Activated T-cell treated with anti-CD3 and anti-CD28 coated beads for 24 hours (primary cell): ENCODE measurements around the gene STK33.

Experiments used
- DNase-seq: peaks from one replicate; pipeline ENCODE4 v3.0.0-alpha.2; 2020; ENCODE audit warnings: low read depth

STK33 gene

GRCh38 chr11:8593935-8594909 lies at the start of gene STK33:
Gene STK33 (minus strand): TSS chr11:8594228. CDS start chr11:8474905, 119,323 bp downstream.
- DNase-seq: peak; percentile 29

DNA sequence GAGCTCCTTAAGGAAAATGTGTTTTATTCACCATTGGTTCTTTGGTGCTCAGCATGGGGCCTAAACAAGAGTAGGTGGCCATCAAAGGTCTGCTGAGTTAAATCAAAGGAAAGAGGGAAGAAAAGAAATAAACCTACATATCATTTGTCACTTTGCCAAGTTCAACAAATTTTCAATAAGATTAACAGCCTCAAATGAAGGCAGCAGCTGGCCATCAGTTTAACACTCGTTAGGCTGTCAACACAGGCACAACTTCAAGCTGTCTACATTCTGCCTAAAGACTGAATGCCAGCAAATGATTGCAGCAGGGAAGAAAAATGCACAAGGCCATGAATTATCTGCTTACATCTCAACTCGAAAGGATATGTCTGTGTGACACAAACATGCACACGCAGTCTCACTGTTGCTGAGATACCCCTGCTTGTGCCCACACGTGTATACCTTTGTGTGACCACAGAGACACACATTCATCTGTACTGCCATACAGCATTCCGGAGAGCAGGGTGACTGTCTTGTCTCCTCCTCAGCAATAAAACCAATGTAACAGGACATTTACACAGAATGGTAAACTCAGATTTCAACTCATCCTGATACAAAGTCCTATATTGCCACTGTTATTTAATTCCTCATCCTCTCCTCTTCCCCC lies 48.3 kb upstream of the STK33 start:
- no peak for DNase-seq

DNA sequence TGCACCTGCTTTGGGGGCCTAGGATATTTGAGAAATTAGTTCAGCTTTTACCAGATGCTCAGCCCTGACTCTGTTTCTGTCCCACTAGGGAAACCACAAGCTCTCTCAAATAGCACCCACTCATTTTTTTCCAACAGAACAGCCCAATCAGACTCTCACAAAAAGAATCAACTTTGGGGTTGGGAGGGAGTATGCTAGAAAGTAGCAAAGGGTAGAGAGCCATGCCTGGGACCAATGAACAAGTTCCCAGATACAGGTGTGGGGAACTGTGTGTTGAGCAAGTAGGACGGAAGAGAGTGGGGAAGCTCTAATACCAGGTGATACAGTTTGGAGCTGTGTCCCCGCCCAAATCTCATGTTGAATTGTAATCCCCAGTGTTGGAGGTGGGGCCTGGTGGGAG lies 47.3 kb upstream of the STK33 start:
- DNase-seq: no peak

DNA sequence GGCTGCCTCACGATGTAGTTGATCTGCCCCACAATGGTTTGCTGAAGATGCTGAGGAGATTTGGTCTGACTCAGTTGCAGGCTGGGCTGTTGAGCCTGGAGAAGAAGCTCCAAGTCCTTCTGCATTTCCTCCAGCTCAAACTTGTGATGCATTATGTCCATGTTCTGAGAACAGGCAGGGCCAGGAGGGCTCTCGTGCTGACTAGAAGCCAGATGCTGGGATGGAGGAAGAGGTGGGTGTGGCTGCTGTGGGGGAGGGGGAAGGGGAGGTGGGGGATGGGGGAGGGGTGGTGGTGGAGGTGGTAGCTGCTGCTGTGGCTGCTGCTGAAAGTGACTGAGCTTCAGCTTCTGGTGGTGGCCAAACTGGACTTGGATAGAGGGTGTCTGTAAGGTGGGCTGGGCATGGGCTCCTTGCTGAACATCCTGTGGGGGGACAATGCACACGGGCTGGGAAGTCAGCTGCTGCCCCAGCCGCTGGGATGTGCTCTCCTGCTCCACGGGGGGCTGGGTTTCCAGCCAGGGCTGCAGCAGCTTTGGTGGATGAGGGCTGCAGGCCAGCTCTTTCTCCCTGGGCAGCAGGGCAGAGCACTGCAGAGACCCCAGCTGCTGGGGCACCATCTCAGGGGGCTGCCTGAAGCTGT lies 46.4 kb upstream of the STK33 start:
- no peak for DNase-seq

DNA sequence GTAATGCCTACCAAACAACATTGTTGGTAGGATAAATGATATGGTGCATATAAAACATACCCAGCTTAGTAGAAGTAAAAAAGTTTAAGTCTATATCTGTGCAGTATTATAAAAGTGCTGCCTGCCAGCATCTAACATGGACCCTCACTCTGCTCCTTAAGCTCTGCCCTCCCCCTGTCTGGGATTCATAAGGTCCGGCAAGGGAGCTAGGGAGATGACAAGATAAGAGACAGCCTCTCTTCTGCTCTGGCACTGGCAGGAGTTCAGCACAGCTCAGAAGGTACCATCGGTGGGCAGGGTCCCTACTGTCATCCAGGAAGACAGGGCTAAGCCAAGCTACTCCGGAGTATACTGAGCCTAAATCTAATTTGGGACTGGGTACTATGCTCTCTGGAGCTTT lies 45.6 kb upstream of the STK33 start:
- DNase-seq: no peak

- no peak for DNase-seq
Observed at GRCh38 chr11:8638300-8638699, 44.3 kb upstream of the STK33 start.

- DNase-seq: no peak
Observed at GRCh38 chr11:8636127-8636526, 42.1 kb upstream of the STK33 start.

GRCh38 chr11:8634498-8634897 lies 40.5 kb upstream of the STK33 start:
- no peak for DNase-seq

- DNase-seq: no peak
Observed at GRCh38 chr11:8631395-8632118, 37.5 kb upstream of the STK33 start.

GRCh38 chr11:8624698-8625097 lies 30.7 kb upstream of the STK33 start:
- no peak for DNase-seq

- DNase-seq: no peak
Observed at GRCh38 chr11:8621147-8621546, 27.1 kb upstream of the STK33 start.

DNA sequence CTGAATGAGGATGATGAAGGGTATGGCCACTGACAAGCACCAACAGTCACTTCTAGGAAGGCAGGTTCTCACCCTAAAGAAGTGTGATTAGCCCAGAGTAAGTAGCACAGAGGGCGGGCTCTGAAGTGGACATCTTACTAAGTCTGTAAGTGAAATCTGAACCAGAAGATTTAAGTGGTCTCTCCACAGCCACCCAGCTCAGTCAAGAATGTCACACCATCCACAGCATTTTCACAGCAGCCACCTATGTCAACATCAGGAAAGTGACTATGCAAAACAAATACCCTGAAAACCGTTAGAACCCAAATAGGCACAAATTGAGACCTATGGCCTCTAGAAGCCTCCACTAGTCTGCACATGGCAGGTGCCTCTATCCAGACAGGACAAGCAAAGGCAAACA lies 23.0 kb upstream of the STK33 start:
- no peak for DNase-seq

- DNase-seq: no peak
Observed at GRCh38 chr11:8615291-8616032, 21.4 kb upstream of the STK33 start.

DNA sequence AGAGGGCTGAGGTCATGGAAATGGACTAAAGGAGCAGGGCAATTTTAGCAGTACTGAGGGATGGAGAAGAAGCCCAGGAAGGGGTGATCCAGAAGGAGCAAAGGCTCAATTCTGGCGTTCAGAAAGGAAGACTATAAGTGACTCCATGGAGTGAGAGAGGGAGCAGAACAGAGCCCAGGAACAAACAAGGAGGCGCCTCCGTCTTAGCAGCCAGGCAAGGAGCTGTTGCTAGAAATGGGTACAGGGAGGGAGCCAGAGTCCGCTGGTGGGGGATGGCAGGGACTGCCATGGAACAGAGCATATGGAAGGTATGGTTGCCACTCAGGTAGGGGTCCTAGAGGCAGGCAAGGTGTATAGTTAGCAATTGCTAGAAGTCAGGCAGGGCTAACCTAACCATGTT lies 20.5 kb upstream of the STK33 start:
- DNase-seq: no peak

DNA sequence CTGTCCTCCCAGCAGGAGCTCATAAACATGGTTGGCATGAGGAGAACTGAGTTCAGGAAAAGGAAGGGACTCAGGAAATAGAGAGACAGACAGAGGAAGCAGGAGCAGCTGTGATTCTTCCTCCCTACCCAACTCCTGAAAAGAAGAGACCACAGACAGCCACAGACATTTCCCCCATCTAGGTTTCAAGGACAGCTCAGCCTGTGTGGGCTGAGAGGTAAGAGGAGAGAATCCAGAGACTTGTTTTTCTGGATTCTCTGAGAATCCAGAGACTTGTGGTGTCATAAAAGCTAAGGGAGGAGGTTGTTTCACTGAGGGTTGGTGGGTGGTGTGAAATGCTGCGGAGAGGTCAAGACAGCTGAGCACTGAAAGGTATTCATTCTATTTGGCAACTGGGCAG lies 19.0 kb upstream of the STK33 start:
- DNase-seq: no peak

DNA sequence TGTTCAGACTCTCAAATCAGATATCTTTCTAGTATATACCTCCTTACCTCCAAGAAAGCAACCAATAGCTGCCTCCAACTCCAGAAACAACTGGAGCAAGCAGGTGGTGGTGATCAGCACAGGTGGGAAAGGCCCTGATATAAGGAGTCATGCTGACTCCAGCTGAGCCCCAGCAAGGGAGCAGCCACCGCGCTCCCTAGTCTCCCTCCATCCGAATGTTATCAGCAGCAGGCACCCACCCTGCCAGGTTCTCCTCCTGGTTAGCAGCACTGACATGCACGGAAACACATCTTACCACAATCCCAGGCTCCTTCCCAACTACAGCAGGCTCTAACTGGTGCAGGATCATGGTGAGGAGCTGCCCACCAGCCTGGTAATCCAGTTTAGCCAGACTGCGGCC lies 18.5 kb upstream of the STK33 start:
- no peak for DNase-seq

DNA sequence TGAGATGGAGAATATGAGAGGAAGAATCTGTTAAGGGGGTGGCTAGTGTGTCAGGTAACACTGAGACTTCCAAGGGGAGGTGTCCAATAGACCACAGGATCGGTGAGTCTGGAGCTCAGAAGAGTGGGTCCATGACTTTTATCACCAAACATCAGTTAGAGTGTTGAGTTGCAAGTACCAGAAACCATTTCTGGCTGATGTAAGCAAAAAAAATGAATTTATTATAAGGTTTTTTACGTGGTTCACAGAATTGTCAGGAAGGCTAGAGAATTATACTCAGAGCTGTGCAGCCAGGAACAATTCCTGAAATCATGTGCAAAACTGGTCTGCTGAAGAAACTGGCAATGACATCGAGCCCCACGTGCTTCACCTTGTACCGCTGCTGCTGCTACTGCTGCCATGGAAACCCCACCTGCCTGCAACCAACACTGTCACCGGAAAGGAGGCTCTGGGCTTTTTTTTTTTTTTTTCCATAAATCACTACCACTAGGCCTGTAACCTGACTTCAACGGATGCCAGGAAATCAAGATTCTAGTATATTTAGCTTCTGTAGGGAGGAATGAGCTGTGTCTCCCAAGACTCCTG lies 16.6 kb upstream of the STK33 start:
- DNase-seq: no peak

- DNase-seq: no peak
Observed at GRCh38 chr11:8608652-8609051, 14.6 kb upstream of the STK33 start.

GRCh38 chr11:8605971-8606563 lies 12.0 kb upstream of the STK33 start:
- no peak for DNase-seq

DNA sequence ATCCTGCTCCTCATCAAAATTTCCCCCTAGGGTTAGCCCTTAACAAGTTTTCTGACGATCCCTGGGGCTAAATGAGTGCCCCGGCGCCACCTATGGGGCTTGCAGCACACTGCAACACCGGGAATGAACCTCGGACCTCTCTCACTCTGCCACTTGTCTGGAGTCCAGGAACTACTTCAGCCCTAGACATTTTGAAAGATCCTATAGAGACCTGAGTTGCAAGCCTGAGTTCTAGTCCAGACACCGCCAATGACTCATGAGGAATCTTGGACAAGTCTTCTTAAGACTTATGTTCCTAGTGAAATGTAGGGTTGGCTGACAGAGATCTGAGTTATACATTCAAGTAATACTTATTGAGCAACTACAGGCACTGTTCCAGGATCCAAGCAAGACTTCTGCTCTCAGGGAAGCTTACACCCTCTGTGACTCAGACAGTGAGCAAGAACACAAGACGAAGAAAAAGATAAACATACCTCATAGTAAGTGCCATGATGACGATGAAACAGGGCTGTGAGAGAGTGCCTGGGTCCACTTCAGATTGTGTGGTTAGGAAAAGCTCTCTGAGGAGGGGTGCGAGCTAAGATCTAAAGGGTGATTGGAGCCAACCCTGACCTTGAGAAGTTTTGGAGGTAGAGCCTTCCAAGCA lies 10.2 kb upstream of the STK33 start:
- peak; percentile 23 for DNase-seq
